ENCODE measurements around the gene NALF2. TPM values are rescaled to one million over a fixed set of nuclear protein-coding genes. Genes with fewer than 3 reads are reported as not detected.

The NALF2 gene
- total RNA-seq, 1 donor from 2014 or later, result not detected

DNA sequence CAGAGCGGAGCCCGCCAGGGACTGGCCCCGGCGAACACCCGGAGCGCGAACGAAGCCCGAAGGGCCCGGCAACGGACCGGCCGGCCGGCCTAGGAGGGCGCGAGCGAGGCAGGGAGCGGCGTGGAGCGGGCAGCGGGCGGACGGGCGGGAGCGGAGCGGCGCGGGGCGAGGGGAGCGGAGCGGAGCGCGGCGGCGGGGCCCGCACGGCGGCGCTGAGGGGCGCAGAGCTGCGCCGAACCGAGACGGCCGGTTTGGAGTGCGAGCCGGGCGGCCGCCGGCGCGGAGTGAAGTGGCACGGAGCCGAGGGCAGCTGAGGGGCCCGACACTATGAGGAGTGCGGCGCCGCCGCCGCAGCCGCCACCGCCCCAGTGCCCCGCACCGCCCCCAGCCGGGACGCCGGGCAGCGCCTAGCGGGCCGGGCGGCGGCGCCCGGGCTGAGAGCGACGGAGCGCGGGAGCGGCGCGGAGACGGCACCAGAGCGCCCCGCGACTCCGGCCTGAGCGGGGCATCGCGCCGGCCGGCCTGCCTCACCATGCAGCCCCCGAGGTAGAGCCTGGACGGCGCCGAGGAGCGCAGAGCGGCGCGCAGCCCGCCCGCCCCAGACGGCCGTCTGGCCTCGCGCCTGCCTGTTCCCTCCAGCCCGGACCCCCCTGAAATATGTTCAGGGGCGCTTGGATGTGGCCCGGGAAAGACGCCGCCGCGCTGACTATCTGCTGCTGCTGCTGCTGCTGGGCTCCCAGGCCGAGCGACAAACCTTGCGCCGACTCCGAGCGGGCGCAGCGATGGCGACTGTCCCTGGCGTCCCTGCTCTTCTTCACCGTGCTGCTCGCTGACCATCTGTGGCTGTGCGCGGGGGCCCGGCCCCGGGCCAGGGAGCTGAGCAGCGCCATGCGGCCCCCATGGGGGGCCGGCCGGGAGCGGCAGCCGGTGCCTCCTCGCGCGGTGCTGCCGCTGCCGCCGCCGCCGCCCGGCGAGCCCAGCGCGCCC, 793 bp downstream of the NALF2 start:
- ATAC-seq (no peak), DNase-seq (no peak)
- intact Hi-C loops (cut with DNase I), result no loop called here
- Histone ChIP-seq H3K9me3 (no peaks in the 10 kb centered on the region), H3K4me3 (peak overlapping the region; percentile 43), H3K4me1 (no peaks in the 10 kb centered on the region), H3K27me3 (peaks cover 15% of the 10 kb centered on the region), H3K36me3 (no peaks in the 10 kb centered on the region), H3K27ac (no peak overlapping the region)
- no peak for TF ChIP-seq CTCF (IDR thresholded peaks at IDR 0.05)

DNA sequence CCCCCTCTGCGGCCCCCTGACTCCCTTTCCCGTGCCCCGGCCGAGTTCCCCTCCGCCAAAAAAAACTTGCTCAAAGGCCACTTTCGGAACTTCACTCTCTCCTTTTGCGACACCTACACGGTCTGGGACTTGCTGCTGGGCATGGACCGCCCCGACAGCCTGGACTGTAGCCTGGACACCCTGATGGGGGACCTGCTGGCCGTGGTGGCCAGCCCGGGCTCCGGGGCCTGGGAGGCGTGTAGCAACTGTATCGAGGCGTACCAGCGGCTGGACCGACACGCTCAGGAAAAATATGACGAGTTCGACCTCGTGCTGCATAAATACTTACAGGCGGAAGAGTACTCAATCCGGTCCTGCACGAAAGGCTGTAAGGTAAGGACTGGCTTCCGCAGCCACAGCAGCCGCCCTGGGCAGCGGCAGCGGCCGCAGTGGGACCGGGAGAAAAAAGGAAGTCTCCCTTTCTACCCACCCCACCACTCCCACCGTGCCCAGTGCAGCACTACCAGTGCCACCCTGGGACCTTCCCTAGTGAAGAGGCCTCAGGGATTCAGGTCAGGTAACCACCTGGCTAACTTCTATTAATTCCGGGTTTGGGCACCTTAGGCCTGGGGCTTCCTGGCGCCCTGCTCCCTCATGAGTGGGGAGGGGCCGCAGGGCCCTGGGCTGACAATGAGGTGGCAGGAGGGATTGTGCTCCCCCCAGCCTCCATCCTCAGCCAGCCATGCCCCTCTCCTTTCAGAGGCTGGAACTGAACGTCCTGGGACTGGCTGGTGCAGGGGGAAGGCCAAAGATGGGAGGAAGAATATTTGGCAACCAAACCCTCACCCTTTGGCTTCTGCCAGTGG, 1.9 kb downstream of the NALF2 start:
- no peaks in the 10 kb centered on the region for H3K36me3 ChIP-seq
- H3K4me3 ChIP-seq, result no peak overlapping the region
- no peaks in the 10 kb centered on the region for H3K4me1 ChIP-seq
- ATAC-seq (no peak), DNase-seq (no peak)
- peaks cover 15% of the 10 kb centered on the region for H3K27me3 ChIP-seq
- no peak overlapping the region for H3K27ac ChIP-seq
- TF ChIP-seq CTCF (IDR thresholded peaks at IDR 0.05), result no peak
- no peaks in the 10 kb centered on the region for H3K9me3 ChIP-seq
- intact Hi-C loops (cut with DNase I), result no loop called here

DNA sequence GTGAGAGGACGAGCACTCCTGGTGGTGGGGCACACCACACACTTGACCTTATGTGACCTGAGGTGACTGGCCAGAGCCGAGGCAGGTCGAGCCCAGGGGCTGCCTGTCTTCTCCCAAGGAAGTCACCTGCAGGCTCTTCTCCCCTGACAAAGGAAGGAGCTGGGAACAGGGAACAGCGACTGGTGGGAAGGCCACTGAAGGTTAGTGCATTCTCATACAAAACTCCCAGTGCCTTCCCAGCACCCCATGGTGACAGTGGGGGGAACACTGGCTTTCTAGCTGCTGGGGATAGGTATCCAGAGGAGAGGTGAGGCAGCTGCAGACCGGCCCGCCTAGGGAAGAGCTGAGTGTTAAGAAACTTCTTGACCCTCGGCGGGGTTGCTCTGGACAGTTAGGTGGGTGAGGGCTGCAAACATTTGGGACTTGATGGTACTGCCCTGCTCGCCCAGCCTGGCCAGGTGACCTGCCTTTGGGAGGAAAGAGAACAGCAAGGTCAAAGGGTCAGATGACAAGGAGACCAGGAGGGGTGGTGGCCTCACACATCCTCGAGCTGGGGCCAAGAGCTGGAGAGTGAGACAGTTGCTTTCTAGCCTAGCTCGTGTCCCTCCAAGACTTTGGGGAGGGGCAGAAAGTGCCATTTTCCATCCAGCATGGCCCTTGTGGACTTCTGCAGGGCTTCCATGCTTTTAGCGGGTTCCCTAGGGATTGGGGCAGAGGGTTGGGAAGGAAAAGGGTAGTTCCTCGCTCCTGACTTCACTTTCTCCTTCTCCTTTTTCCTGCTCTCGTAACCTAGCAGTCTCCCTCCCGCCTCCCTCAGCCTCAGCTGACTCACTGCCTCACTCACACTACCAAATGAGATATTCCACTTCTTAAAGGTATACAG, 2.7 kb downstream of the NALF2 start:
- H3K27ac ChIP-seq, result no peak overlapping the region
- H3K4me3 ChIP-seq, result no peak overlapping the region
- no peaks in the 10 kb centered on the region for H3K4me1 ChIP-seq
- peaks cover 15% of the 10 kb centered on the region for H3K27me3 ChIP-seq
- no peak for DNase-seq
- no peaks in the 10 kb centered on the region for H3K36me3 ChIP-seq
- no peak for ATAC-seq
- intact Hi-C loops (cut with DNase I), result no loop called here
- H3K9me3 ChIP-seq, result no peaks in the 10 kb centered on the region
- no peak for TF ChIP-seq CTCF (IDR thresholded peaks at IDR 0.05)

- H3K36me3 ChIP-seq, result no peaks in the 10 kb centered on the region
- intact Hi-C loops (cut with DNase I), result no loop called here
- no peak for ATAC-seq
- H3K27ac ChIP-seq, result no peak overlapping the region
- no peak overlapping the region for H3K4me3 ChIP-seq
- TF ChIP-seq CTCF (IDR thresholded peaks at IDR 0.05), result no peak
- H3K9me3 ChIP-seq, result no peaks in the 10 kb centered on the region
- no peaks in the 10 kb centered on the region for H3K4me1 ChIP-seq
- H3K27me3 ChIP-seq, result peaks cover 15% of the 10 kb centered on the region
- DNase-seq, result no peak
Observed at GRCh38 chrX:69507500-69507789, 3.3 kb downstream of the NALF2 start.

DNA sequence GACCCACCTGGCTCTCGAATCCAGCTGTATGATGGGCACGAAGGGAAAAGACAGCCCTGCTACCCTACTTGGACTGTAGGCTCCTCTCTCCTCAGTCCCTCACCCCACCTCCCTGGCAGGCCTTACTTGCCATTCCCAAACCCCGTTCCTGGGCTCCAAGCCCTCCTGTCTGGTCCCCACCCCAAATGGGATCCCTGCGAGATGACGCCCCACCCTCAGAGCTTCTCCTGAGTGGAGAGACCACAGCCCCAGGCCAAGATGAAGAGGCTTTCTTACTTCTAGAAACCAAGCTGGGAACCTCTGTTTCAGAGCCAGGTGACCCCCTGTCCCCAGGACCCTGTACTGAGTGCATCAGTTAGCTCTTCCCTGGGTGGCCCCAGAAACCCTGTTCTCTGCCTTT, 4.5 kb downstream of the NALF2 start:
- ATAC-seq (no peak), DNase-seq (no peak)
- Histone ChIP-seq H3K4me1 (no peaks in the 10 kb centered on the region), H3K4me3 (no peak overlapping the region), H3K27ac (no peak overlapping the region), H3K9me3 (no peaks in the 10 kb centered on the region), H3K27me3 (peaks cover 15% of the 10 kb centered on the region), H3K36me3 (no peaks in the 10 kb centered on the region)
- intact Hi-C loops (cut with DNase I), result no loop called here
- TF ChIP-seq CTCF (IDR thresholded peaks at IDR 0.05), result no peak

Data from upper lobe of right lung (tissue), 1 donor.